OCI-M2 (cell line): ENCODE results near the gene CSRP3.
"Not testable (repeated sequence)": the region's sequence is repeated elsewhere in the genome, so short reads cannot be mapped to it uniquely, and the experiment has no call there.

Experiments
- DNase-seq: peaks from one replicate; lab custom pipeline; 2025; ENCODE audit not compliant: unreplicated experiment; lab: John Stamatoyannopoulos, UW

Gene CSRP3

GRCh38 chr11:19187114-19187832, 14.5 kb downstream of the CSRP3 start:
- no peak for DNase-seq

GRCh38 chr11:19185516-19186052, 16.2 kb downstream of the CSRP3 start:
- DNase-seq: no peak

- DNase-seq: no peak
These were observed 16.7 kb downstream of the CSRP3 start for GRCh38 chr11:19185036-19185435.

- DNase-seq: no peak
These were observed 18.1 kb downstream of the CSRP3 start for GRCh38 chr11:19183646-19184045.

GRCh38 chr11:19181531-19182261, 20.1 kb downstream of the CSRP3 start:
- DNase-seq: no peak

GRCh38 chr11:19176629-19177186, 25.1 kb downstream of the CSRP3 start:
- DNase-seq: no peak

- DNase-seq: no peak
These were observed 27.7 kb downstream of the CSRP3 start for GRCh38 chr11:19173964-19174638.

- no peak for DNase-seq
These were observed 28.6 kb downstream of the CSRP3 start for GRCh38 chr11:19173004-19173689.

GRCh38 chr11:19168090-19168489, 33.7 kb downstream of the CSRP3 start:
- no peak for DNase-seq

- DNase-seq: no peak
These were observed 36.9 kb downstream of the CSRP3 start for GRCh38 chr11:19164881-19165280.

- DNase-seq: no peak
These were observed 37.4 kb downstream of the CSRP3 start for GRCh38 chr11:19164230-19164855.

- DNase-seq: no peak
These were observed 38.2 kb downstream of the CSRP3 start for GRCh38 chr11:19163617-19164016.

- DNase-seq: no peak
These were observed 38.8 kb downstream of the CSRP3 start for GRCh38 chr11:19162951-19163505.

- no peak for DNase-seq
These were observed 40.1 kb downstream of the CSRP3 start for GRCh38 chr11:19161651-19162050.

GRCh38 chr11:19160847-19161246, 40.9 kb downstream of the CSRP3 start:
- DNase-seq: no peak

GRCh38 chr11:19156892-19157291, 44.9 kb downstream of the CSRP3 start:
- DNase-seq: no peak

- DNase-seq: no peak
These were observed 56.5 kb downstream of the CSRP3 start for GRCh38 chr11:19145319-19145718.

- DNase-seq: not testable (repeated sequence)
These were observed 64.9 kb downstream of the CSRP3 start for GRCh38 chr11:19136884-19137283.

- no peak for DNase-seq
These were observed 67.8 kb downstream of the CSRP3 start for GRCh38 chr11:19134004-19134403.
